CD4-positive, alpha-beta T cell treated with Interferon gamma for 1 hour (primary cell): ENCODE results near the gene PAX6.
"Not testable (repeated sequence)": the region's sequence is repeated elsewhere in the genome, so short reads cannot be mapped to it uniquely, and the experiment has no call there.

Experiments used
- DNase-seq: peaks from one replicate; pipeline ENCODE4 v3.0.0-alpha.2; 2020

The PAX6 gene

GRCh38 chr11:31763296-31763695, 47.8 kb downstream of the PAX6 start:
- no peak for DNase-seq

GRCh38 chr11:31761636-31762035, 49.5 kb downstream of the PAX6 start:
- no peak for DNase-seq

GRCh38 chr11:31757260-31757835, 53.8 kb downstream of the PAX6 start:
- no peak for DNase-seq

GRCh38 chr11:31747581-31747980, 63.5 kb downstream of the PAX6 start:
- DNase-seq, result no peak

GRCh38 chr11:31740731-31741368, 70.3 kb downstream of the PAX6 start:
- DNase-seq, result not testable (repeated sequence)

- no peak for DNase-seq
Measured at GRCh38 chr11:31740131-31740530, 71.0 kb downstream of the PAX6 start.
